Upper lobe of left lung (tissue), 4 donors: ENCODE results near the gene RCC1.

ENCODE experiments used
- CTCF ChIP-seq, 6 experiments: fragments of 450-650 bp in 4 of 6; fragments of 200-600 bp in 2 of 6; sonication (generic) in 2 of 6; IDR thresholded peaks; one replicate each; pipeline ENCODE4 v1.5.1; 2016 to 2019; ENCODE audit warnings: antibody characterized with exemption in 6 of 6
- EP300 ChIP-seq, 4 donors: sonication (generic); formaldehyde crosslinking; IDR thresholded peaks; one replicate each; pipeline ENCODE4 v1.5.1; 2017; ENCODE audit warnings: antibody characterized with exemption in 4 of 4, control low read depth in 2 of 4
- POLR2AphosphoS5 ChIP-seq, 2 donors: sonication (generic); formaldehyde crosslinking; IDR thresholded peaks; one replicate each; pipeline ENCODE4 v1.5.1; 2017; ENCODE audit warnings: antibody characterized with exemption in 2 of 2

DNA sequence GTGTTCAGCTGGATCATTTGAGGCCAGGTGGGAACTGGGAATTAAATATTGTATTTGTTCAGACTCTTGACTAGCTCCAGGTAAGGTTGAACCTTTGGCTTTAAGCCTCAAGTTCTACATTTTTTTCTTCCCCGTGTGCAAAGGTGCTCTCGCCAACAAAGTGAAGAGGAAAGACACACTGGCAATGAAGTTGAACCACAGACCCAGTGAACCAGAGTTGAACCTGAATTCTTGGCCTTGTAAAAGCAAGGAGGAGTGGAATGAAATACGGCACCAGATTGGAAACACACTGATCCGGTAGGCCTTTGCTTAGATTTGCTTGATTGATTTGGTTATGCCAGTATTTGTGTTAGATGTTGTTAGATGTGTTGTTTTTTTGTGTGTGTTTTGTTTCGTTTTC is 25.5 kb upstream of the RCC1 start:
- TF ChIP-seq POLR2AphosphoS5 (IDR thresholded peaks at IDR 0.05) (no peak), CTCF (IDR thresholded peaks at IDR 0.05) (no peak), EP300 (IDR thresholded peaks at IDR 0.05) (no peak)
